Tibial nerve (tissue), 4 donors: ENCODE results near the gene KCNT1. TPM values are rescaled to one million over a fixed set of nuclear protein-coding genes. Genes with fewer than 3 reads are reported as not detected.

ENCODE experiments used
- DNase-seq, 2 donors: peaks; one replicate each; pipeline ENCODE4 v3.0.0-alpha.2; 2019; ENCODE audit warnings: low spot score in 2 of 2
- H3K27ac ChIP-seq, 4 donors: fragments of 200-600 bp; sonication (generic) in 3 of 4; one replicate each; pipeline ENCODE4 v1.5.1; 2017 to 2019; ENCODE audit warnings: mild to moderate bottlenecking in 1 of 4
- H3K27me3 ChIP-seq, 2 donors: fragments of 200-600 bp; sonication (generic) in 1 of 2; one replicate each; pipeline versions ENCODE4 v1.5.1 to v1.6.0; 2017 to 2019
- H3K36me3 ChIP-seq, 3 donors: fragments of 200-600 bp; sonication (generic); one replicate each; pipeline ENCODE4 v1.5.1; 2018 to 2019
- H3K4me1 ChIP-seq, 4 donors: fragments of 200-600 bp; sonication (generic) in 3 of 4; one replicate each; pipeline ENCODE4 v1.5.1; 2017 to 2019
- H3K4me3 ChIP-seq, 4 donors: fragments of 200-600 bp; sonication (generic) in 3 of 4; one replicate each; pipeline ENCODE4 v1.5.1; 2017 to 2019; ENCODE audit warnings: mild to moderate bottlenecking in 1 of 4, moderate library complexity in 1 of 4
- H3K9me3 ChIP-seq, 4 donors: fragments of 200-600 bp; sonication (generic) in 3 of 4; one replicate each; pipeline ENCODE4 v1.5.1; 2017 to 2019
- EP300 ChIP-seq, 2 donors: sonication (generic); formaldehyde crosslinking; IDR thresholded peaks; one replicate each; pipeline ENCODE4 v1.6.1; 2017; ENCODE audit warnings: antibody characterized with exemption in 2 of 2, mild to moderate bottlenecking in 1 of 2
- POLR2A ChIP-seq, 2 donors: fragments of 450-650 bp; IDR thresholded peaks; one replicate each; pipeline ENCODE4 v1.6.1; 2017; ENCODE audit warnings: antibody characterized with exemption in 2 of 2, mild to moderate bottlenecking in 2 of 2, moderate library complexity in 2 of 2
- WGBS, 2 donors: methylation state at CpG; one replicate each; pipeline ENCODE4 v1.1.5; 2018; 5-methylcytosine and 5-hydroxymethylcytosine counted together
- total RNA-seq, 4 donors: library from RNA; depleted of rRNA; stranded (reverse); fragments of >200 nt; gene quantifications; one replicate each; pipeline ENCODE4 v1.1.0, GENCODE V29; 2016
- TF ChIP-seq, protein P1 (sequence below), 5 experiments: fragments of 200-600 bp in 3 of 5; fragments of 450-650 bp in 2 of 5; sonication (generic) in 3 of 5; IDR thresholded peaks; one replicate each; pipeline ENCODE4 v1.5.1; 2016 to 2019; ENCODE audit warnings: antibody characterized with exemption in 5 of 5, mild to moderate bottlenecking in 3 of 5, moderate library complexity in 2 of 5

The KCNT1 gene
- total RNA-seq, 4 donors from 2014 or later: under 0.01 to 0.39 TPM; not detected in 2

DNA sequence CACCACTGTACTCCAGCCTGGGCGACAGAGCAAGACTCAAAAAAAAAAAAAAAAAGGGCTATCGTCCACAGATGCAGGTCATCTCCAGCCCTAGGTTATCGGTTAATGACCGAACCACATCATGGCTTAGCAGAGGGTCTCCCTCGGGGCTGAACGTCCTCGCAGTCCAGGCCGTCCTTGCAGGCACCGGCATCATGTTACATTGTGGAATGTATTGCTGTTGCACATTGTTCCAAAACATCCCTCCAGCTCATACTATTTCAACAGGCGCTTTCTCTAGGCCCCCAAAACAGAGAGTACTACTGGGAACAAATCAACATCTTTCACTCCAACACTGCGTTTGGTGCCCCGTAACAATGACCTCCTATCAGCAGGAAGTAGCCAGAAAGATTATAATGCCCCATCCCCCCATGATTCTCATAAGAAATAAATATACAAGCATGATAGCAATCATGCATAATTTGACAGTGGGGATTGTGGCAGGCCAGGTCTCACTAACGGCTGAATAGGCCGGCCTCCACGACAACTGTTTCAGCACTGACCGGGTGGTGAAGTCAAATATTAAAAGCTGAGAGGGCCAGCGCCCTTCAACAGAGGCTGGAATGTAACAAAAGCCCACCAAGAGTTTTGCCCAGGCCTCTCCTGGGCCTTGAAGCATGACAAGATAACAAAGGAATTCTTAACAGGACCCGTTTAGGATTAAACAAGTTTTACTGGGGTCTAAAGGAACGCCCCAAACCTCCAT lies 40.0 kb upstream of the KCNT1 start:
- Histone ChIP-seq H3K4me3 (no peak overlapping the region), H3K27ac (no peak overlapping the region), H3K9me3 (no peaks in the 10 kb centered on the region), H3K4me1 (no peaks in the 10 kb centered on the region), H3K27me3 (no peaks in the 10 kb centered on the region), H3K36me3 (no peaks in the 10 kb centered on the region)
- DNase-seq: no peak
- 36 to 49% methylated on average over 19 of the region's 19 CpGs for WGBS, 2 donors
- TF ChIP-seq EP300 (IDR thresholded peaks at IDR 0.05) (no peak), POLR2A (IDR thresholded peaks at IDR 0.05) (no peak)
- TF ChIP-seq, protein P1, sequence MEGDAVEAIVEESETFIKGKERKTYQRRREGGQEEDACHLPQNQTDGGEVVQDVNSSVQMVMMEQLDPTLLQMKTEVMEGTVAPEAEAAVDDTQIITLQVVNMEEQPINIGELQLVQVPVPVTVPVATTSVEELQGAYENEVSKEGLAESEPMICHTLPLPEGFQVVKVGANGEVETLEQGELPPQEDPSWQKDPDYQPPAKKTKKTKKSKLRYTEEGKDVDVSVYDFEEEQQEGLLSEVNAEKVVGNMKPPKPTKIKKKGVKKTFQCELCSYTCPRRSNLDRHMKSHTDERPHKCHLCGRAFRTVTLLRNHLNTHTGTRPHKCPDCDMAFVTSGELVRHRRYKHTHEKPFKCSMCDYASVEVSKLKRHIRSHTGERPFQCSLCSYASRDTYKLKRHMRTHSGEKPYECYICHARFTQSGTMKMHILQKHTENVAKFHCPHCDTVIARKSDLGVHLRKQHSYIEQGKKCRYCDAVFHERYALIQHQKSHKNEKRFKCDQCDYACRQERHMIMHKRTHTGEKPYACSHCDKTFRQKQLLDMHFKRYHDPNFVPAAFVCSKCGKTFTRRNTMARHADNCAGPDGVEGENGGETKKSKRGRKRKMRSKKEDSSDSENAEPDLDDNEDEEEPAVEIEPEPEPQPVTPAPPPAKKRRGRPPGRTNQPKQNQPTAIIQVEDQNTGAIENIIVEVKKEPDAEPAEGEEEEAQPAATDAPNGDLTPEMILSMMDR (IDR thresholded peaks at IDR 0.05): no peak

DNA sequence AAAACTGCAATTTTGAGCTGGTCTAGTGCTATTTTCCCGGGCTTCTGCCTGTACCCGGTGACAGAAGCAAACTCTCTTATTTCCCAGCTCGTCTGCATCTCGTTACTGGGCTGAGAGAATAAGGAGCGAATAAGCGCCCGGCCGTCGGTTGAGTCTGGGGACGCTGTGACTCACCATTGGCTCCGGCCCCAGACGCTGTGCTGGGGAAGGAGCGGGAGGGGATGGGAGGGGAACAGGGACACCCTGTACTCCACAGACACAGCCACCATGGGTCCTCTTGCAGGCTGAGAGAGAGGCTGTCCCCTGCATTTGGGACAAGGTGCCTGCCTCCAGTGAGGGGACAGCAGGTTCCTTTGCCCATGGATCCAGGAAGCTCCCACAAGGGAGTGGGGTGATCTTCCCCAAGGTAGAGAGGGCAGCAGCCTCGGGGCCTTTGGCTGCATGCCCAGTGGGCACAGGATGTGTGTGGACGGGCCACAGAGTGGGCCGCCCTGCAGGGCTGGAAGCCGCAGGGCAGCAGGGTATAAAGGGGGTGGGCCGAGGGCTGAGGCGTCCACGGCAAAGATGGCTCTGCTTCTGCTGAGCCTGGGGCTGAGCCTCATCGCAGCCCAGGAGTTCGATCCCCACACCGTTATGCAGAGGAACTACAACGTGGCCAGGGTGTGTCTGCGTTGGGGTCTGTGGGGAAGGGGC lies 39.1 kb upstream of the KCNT1 start, which contains the start of gene LCN9:
Gene LCN9 (plus strand): TSS at position 552 of the 693 bp plus-strand sequence. CDS start 13 bp downstream, at position 565.
- Histone ChIP-seq H3K9me3 (no peaks in the 10 kb centered on the region), H3K27me3 (no peaks in the 10 kb centered on the region), H3K36me3 (no peaks in the 10 kb centered on the region), H3K4me1 (no peaks in the 10 kb centered on the region), H3K4me3 (no peak within 1 kb of the TSS), H3K27ac (no peak within 1 kb of the TSS)
- DNase-seq: no peak
- WGBS, 2 donors: 40 to 49% methylated on average over 20 to 25 of the region's 25 CpGs
- TF ChIP-seq EP300 (IDR thresholded peaks at IDR 0.05): no peak
- TF ChIP-seq, protein P1 (IDR thresholded peaks at IDR 0.05): no peak

DNA sequence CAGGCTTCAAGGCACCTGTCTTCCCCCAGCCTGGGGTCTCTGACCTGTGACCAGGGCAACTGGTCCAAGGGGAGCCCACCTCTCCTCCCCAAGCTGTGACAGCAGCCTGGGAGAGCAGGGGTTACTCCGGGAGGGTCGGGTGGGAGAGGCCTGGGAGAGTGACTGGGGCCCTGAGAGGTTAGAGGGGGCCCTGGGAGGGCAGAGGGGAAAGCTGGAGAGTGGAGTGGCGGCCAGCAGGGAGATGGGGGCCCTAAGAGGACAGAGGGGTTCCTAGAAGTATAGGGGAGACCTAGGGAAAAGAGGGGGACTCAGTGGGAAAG lies 38.6 kb upstream of the KCNT1 start:
- H3K27ac ChIP-seq: no peak overlapping the region
- H3K4me3 ChIP-seq: no peak overlapping the region
- H3K4me1 ChIP-seq: no peaks in the 10 kb centered on the region
- no peaks in the 10 kb centered on the region for H3K36me3 ChIP-seq
- 54 to 55% methylated on average over 3 of the region's 3 CpGs for WGBS, 2 donors
- TF ChIP-seq, protein P1 (IDR thresholded peaks at IDR 0.05): no peak
- TF ChIP-seq POLR2A (IDR thresholded peaks at IDR 0.05): no peak
- no peak for TF ChIP-seq EP300 (IDR thresholded peaks at IDR 0.05)
- no peaks in the 10 kb centered on the region for H3K27me3 ChIP-seq
- no peak for DNase-seq
- peaks cover 0 to 1% (median 0%) of the 10 kb centered on the region in 4 donors for H3K9me3 ChIP-seq

DNA sequence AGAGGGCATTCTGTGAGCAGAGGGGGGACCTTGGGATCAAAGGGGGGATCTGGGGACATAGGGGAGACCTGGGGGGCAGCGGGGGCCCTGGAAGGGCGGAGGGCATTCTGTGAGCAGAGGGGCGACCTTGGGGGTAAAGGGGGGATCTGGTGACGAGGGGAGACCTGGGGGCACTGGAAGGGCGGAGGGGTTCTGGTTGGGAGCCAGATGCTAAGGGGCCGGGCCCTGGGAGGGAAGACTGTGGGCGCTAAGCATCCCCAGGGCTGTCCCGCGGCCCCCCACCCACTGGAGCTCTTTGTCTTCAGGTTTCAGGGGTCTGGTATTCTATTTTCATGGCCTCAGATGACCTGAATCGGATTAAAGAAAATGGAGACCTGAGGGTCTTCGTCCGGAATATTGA lies 38.1 kb upstream of the KCNT1 start:
- no peaks in the 10 kb centered on the region for H3K27me3 ChIP-seq
- no peak overlapping the region for H3K27ac ChIP-seq
- no peaks in the 10 kb centered on the region for H3K36me3 ChIP-seq
- DNase-seq: no peak
- WGBS, 2 donors: 86 to 87% methylated on average over 12 of the region's 12 CpGs
- H3K9me3 ChIP-seq: peaks cover 0 to 6% (median 0%) of the 10 kb centered on the region in 4 donors
- no peak overlapping the region for H3K4me3 ChIP-seq
- no peaks in the 10 kb centered on the region for H3K4me1 ChIP-seq
- TF ChIP-seq EP300 (IDR thresholded peaks at IDR 0.05): no peak
- TF ChIP-seq POLR2A (IDR thresholded peaks at IDR 0.05): no peak
- TF ChIP-seq, protein P1 (IDR thresholded peaks at IDR 0.05): no peak

DNA sequence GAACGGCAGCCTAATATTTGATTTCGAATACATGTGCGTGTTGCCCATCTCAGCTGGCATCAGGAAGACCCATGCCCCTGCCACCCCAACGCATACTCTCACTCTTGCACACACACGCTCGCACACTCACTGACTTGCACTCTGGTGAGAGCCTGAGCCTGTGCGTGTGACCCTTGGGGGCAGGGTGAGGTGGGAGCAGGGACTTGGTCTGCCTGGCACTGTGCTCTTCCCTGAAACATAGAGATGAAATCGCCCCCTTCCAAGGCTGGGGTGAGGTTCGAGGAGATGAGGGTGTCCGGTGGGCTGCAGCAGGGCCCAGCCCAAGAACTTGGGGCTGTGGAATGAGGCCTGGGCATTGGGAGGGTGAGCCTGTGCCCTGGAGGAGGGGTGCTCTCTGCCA lies 37.7 kb upstream of the KCNT1 start:
- H3K27me3 ChIP-seq: no peaks in the 10 kb centered on the region
- no peak for DNase-seq

More for the DNA sequence above, 37.7 kb upstream of the KCNT1 start:
- Histone ChIP-seq H3K27ac (no peak overlapping the region), H3K9me3 (peaks cover 0 to 10% (median 0%) of the 10 kb centered on the region in 4 donors), H3K4me1 (no peaks in the 10 kb centered on the region), H3K36me3 (no peaks in the 10 kb centered on the region), H3K4me3 (no peak overlapping the region)
- 79 to 80% methylated on average over 10 of the region's 10 CpGs for WGBS, 2 donors
- TF ChIP-seq POLR2A (IDR thresholded peaks at IDR 0.05) (no peak), EP300 (IDR thresholded peaks at IDR 0.05) (no peak)
- TF ChIP-seq, protein P1 (IDR thresholded peaks at IDR 0.05): no peak
